GM12873 (cell line): ENCODE measurements around the gene KMT2D.

Experiments
- CTCF ChIP-seq: IDR thresholded peaks from 2 replicates; pipeline ENCODE4 v1.5.1; 2012; ENCODE audit warnings: low read depth, mild to moderate bottlenecking, moderate library complexity, low read length, control low read depth; ENCODE audit not compliant: insufficient read depth; ENCODE audit errors: missing control alignments

KMT2D gene

GRCh38 chr12:49061157-49061650 lies 610 bp upstream of the KMT2D start:
- no peak for TF ChIP-seq CTCF

- no peak for TF ChIP-seq CTCF
Observed at GRCh38 chr12:49059299-49060171, 1.1 kb downstream of the KMT2D start.

GRCh38 chr12:49059045-49059298 lies 1.6 kb downstream of the KMT2D start:
- no peak for TF ChIP-seq CTCF

GRCh38 chr12:49058366-49059044 lies 2.1 kb downstream of the KMT2D start:
- no peak for TF ChIP-seq CTCF

- TF ChIP-seq CTCF = no peak
Observed at GRCh38 chr12:49057888-49058287, 2.7 kb downstream of the KMT2D start.

- no peak for TF ChIP-seq CTCF
Observed at GRCh38 chr12:49055978-49056754, 4.4 kb downstream of the KMT2D start.

- TF ChIP-seq CTCF = no peak
Observed at GRCh38 chr12:49055092-49055491, 5.5 kb downstream of the KMT2D start.
